WTC11 (cell line): ENCODE measurements around the gene COL4A2. TPM values are rescaled to one million over a fixed set of nuclear protein-coding genes. Genes with fewer than 3 reads are reported as not detected.
A peak's percentile ranks its signal among the peaks of the same experiment; 100 is the strongest.

Experiments used
- ATAC-seq: fragments of 200-7000 bp; cut with Tn5 transposase; 2 replicates; pipeline ENCODE4 v1.10.0; 2021; ENCODE audit warnings: mild to moderate bottlenecking, moderate library complexity
- CTCF ChIA-PET: fragments of 300-600 bp; sonication (Branson Sonifier 250); formaldehyde crosslinking; loops from one replicate; lab custom pipeline; 2021; ENCODE audit warnings: antibody characterized with exemption; lab: Charles Lee
- POLR2A ChIA-PET: fragments of 350-600 bp; sonication (Branson Sonifier 250); formaldehyde crosslinking; loops from one replicate; lab custom pipeline; 2021; ENCODE audit warnings: antibody characterized with exemption; lab: Charles Lee
- DNase-seq: peaks from one replicate; pipeline ENCODE4 v3.0.0; 2021; ENCODE audit warnings: low spot score
- H3K27ac Mint-ChIP-seq: 2 replicates; pipeline ENCODE4 v1.8.0; 2021; ENCODE audit warnings: mixed read lengths
- H3K27me3 Mint-ChIP-seq: 2 replicates; pipeline ENCODE4 v1.8.0; 2021; ENCODE audit warnings: low read depth, mild to moderate bottlenecking, moderate library complexity, mixed read lengths
- H3K36me3 Mint-ChIP-seq: 2 replicates; pipeline ENCODE4 v1.8.0; 2021; ENCODE audit warnings: mixed read lengths
- H3K4me1 Mint-ChIP-seq: 2 replicates; pipeline ENCODE4 v1.8.0; 2022; ENCODE audit warnings: mixed read lengths
- H3K4me3 Mint-ChIP-seq: 2 replicates; pipeline ENCODE4 v1.8.0; 2021; ENCODE audit warnings: mild to moderate bottlenecking, moderate library complexity, mixed read lengths
- H3K9me3 Mint-ChIP-seq: 2 replicates; pipeline ENCODE4 v1.8.0; 2021; ENCODE audit warnings: mixed read lengths
- HMGA2 ChIP-seq: fragments of 250-450 bp; sonication (Bioruptor Pico); IDR thresholded peaks from 2 replicates; pipeline ENCODE4 v1.4.0; 2021; ENCODE audit warnings: mild to moderate bottlenecking, moderate library complexity
- MYBL2 ChIP-seq: sonication (generic); formaldehyde crosslinking; IDR thresholded peaks from 2 replicates; pipeline ENCODE4 v1.8.1; 2023; ENCODE audit warnings: mild to moderate bottlenecking, moderate library complexity, missing genetic modification reagents
- NR3C1 ChIP-seq: sonication (generic); formaldehyde crosslinking; conservative IDR thresholded peaks from 2 replicates; pipeline ENCODE4 v1.8.1; 2023; ENCODE audit warnings: low read depth, mild to moderate bottlenecking, missing genetic modification reagents
- ZNF232 ChIP-seq: sonication (generic); formaldehyde crosslinking; IDR thresholded peaks from 2 replicates; pipeline ENCODE4 v1.8.0; 2022; ENCODE audit warnings: mild to moderate bottlenecking, missing genetic modification reagents
- total RNA-seq: library from RNA; stranded (reverse); gene quantifications from 3 replicates; pipeline ENCODE4 v1.2.3, GENCODE V29; 2021
- TF ChIP-seq, protein P1 (sequence below): sonication (generic); formaldehyde crosslinking; IDR thresholded peaks from 2 replicates; pipeline ENCODE4 v1.8.1; 2022; ENCODE audit warnings: low read depth, missing genetic modification reagents, borderline replicate concordance
- TF ChIP-seq, protein P2 (sequence below): sonication (generic); formaldehyde crosslinking; IDR thresholded peaks from 2 replicates; pipeline ENCODE4 v1.8.0; 2023; ENCODE audit warnings: missing genetic modification reagents, mild to moderate bottlenecking, borderline replicate concordance
- TF ChIP-seq, protein P3 (sequence below): sonication (generic); formaldehyde crosslinking; IDR thresholded peaks from 2 replicates; pipeline ENCODE4 v1.8.1; 2023; ENCODE audit warnings: mild to moderate bottlenecking, moderate library complexity, missing genetic modification reagents
- TF ChIP-seq, protein P4 (sequence below): sonication (generic); formaldehyde crosslinking; IDR thresholded peaks from 2 replicates; pipeline ENCODE4 v1.8.0; 2022; ENCODE audit warnings: mild to moderate bottlenecking, missing genetic modification reagents
- TF ChIP-seq, protein P5 (sequence below): fragments of 250-450 bp; sonication (Bioruptor Pico); IDR thresholded peaks from 2 replicates; pipeline ENCODE4 v2.1.2; 2022; ENCODE audit warnings: mild to moderate bottlenecking, moderate library complexity
- TF ChIP-seq, protein P6 (sequence below): sonication (generic); formaldehyde crosslinking; IDR thresholded peaks from 2 replicates; pipeline ENCODE4 v1.8.0; 2022; ENCODE audit warnings: mild to moderate bottlenecking, missing genetic modification reagents
- TF ChIP-seq, protein P7 (sequence below): sonication (generic); formaldehyde crosslinking; IDR thresholded peaks from 2 replicates; pipeline ENCODE4 v1.8.0; 2023; ENCODE audit warnings: missing genetic modification reagents
- TF ChIP-seq, protein P8 (sequence below): sonication (generic); formaldehyde crosslinking; IDR thresholded peaks from 2 replicates; pipeline ENCODE4 v1.8.0; 2022; ENCODE audit warnings: mild to moderate bottlenecking, missing genetic modification reagents
- TF ChIP-seq, protein P9 (sequence below): sonication (generic); formaldehyde crosslinking; conservative IDR thresholded peaks from 2 replicates; pipeline ENCODE4 v1.8.1; 2023; ENCODE audit warnings: mild to moderate bottlenecking, low read depth, missing genetic modification reagents, moderate library complexity

COL4A2 gene
- total RNA-seq, 1 experiment from 2014 or later: 109 TPM

DNA sequence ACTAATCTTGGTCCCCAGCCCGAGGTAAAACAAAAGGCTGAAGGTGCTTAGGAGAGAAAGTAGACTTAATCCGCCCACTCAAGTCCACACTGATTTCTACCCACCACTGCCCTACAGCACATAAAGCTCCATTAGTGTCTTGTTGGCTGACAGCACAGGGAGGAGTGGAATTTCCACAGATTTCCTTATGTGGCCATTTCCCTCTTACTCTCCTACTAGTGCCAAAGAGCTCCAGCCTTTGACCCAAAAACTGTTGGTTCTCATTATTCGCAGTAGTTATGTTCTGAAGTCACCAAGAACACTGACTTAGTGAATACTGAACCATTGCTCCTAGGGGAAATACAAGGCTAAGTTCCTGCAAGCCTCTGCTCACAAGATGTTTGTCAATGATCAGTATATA is 193.3 kb downstream of the COL4A2 start:
- TF ChIP-seq, protein P1, sequence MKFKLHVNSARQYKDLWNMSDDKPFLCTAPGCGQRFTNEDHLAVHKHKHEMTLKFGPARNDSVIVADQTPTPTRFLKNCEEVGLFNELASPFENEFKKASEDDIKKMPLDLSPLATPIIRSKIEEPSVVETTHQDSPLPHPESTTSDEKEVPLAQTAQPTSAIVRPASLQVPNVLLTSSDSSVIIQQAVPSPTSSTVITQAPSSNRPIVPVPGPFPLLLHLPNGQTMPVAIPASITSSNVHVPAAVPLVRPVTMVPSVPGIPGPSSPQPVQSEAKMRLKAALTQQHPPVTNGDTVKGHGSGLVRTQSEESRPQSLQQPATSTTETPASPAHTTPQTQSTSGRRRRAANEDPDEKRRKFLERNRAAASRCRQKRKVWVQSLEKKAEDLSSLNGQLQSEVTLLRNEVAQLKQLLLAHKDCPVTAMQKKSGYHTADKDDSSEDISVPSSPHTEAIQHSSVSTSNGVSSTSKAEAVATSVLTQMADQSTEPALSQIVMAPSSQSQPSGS (CRISPR knock-in tag): no peak
- TF ChIP-seq, protein P2, sequence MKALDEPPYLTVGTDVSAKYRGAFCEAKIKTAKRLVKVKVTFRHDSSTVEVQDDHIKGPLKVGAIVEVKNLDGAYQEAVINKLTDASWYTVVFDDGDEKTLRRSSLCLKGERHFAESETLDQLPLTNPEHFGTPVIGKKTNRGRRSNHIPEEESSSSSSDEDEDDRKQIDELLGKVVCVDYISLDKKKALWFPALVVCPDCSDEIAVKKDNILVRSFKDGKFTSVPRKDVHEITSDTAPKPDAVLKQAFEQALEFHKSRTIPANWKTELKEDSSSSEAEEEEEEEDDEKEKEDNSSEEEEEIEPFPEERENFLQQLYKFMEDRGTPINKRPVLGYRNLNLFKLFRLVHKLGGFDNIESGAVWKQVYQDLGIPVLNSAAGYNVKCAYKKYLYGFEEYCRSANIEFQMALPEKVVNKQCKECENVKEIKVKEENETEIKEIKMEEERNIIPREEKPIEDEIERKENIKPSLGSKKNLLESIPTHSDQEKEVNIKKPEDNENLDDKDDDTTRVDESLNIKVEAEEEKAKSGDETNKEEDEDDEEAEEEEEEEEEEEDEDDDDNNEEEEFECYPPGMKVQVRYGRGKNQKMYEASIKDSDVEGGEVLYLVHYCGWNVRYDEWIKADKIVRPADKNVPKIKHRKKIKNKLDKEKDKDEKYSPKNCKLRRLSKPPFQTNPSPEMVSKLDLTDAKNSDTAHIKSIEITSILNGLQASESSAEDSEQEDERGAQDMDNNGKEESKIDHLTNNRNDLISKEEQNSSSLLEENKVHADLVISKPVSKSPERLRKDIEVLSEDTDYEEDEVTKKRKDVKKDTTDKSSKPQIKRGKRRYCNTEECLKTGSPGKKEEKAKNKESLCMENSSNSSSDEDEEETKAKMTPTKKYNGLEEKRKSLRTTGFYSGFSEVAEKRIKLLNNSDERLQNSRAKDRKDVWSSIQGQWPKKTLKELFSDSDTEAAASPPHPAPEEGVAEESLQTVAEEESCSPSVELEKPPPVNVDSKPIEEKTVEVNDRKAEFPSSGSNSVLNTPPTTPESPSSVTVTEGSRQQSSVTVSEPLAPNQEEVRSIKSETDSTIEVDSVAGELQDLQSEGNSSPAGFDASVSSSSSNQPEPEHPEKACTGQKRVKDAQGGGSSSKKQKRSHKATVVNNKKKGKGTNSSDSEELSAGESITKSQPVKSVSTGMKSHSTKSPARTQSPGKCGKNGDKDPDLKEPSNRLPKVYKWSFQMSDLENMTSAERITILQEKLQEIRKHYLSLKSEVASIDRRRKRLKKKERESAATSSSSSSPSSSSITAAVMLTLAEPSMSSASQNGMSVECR: no peak
- TF ChIP-seq ZNF232 (CRISPR knock-in tag): no peak
- TF ChIP-seq, protein P3, sequence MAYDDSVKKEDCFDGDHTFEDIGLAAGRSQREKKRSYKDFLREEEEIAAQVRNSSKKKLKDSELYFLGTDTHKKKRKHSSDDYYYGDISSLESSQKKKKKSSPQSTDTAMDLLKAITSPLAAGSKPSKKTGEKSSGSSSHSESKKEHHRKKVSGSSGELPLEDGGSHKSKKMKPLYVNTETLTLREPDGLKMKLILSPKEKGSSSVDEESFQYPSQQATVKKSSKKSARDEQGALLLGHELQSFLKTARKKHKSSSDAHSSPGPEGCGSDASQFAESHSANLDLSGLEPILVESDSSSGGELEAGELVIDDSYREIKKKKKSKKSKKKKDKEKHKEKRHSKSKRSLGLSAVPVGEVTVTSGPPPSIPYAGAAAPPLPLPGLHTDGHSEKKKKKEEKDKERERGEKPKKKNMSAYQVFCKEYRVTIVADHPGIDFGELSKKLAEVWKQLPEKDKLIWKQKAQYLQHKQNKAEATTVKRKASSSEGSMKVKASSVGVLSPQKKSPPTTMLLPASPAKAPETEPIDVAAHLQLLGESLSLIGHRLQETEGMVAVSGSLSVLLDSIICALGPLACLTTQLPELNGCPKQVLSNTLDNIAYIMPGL (CRISPR knock-in tag): no peak
- TF ChIP-seq, protein P4, sequence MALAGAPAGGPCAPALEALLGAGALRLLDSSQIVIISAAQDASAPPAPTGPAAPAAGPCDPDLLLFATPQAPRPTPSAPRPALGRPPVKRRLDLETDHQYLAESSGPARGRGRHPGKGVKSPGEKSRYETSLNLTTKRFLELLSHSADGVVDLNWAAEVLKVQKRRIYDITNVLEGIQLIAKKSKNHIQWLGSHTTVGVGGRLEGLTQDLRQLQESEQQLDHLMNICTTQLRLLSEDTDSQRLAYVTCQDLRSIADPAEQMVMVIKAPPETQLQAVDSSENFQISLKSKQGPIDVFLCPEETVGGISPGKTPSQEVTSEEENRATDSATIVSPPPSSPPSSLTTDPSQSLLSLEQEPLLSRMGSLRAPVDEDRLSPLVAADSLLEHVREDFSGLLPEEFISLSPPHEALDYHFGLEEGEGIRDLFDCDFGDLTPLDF: no peak
- TF ChIP-seq, protein P5, sequence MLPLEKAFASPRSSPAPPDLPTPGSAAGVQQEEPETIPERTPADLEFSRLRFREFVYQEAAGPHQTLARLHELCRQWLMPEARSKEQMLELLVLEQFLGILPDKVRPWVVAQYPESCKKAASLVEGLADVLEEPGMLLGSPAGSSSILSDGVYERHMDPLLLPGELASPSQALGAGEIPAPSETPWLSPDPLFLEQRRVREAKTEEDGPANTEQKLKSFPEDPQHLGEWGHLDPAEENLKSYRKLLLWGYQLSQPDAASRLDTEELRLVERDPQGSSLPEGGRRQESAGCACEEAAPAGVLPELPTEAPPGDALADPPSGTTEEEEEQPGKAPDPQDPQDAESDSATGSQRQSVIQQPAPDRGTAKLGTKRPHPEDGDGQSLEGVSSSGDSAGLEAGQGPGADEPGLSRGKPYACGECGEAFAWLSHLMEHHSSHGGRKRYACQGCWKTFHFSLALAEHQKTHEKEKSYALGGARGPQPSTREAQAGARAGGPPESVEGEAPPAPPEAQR: no peak
- TF ChIP-seq NR3C1 (CRISPR knock-in tag): no peak
- TF ChIP-seq MYBL2 (CRISPR knock-in tag): no peak
- TF ChIP-seq, protein P6, sequence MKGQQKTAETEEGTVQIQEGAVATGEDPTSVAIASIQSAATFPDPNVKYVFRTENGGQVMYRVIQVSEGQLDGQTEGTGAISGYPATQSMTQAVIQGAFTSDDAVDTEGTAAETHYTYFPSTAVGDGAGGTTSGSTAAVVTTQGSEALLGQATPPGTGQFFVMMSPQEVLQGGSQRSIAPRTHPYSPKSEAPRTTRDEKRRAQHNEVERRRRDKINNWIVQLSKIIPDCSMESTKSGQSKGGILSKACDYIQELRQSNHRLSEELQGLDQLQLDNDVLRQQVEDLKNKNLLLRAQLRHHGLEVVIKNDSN: no peak
- TF ChIP-seq, protein P7, sequence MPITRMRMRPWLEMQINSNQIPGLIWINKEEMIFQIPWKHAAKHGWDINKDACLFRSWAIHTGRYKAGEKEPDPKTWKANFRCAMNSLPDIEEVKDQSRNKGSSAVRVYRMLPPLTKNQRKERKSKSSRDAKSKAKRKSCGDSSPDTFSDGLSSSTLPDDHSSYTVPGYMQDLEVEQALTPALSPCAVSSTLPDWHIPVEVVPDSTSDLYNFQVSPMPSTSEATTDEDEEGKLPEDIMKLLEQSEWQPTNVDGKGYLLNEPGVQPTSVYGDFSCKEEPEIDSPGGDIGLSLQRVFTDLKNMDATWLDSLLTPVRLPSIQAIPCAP (CRISPR knock-in tag): no peak
- TF ChIP-seq, protein P8, sequence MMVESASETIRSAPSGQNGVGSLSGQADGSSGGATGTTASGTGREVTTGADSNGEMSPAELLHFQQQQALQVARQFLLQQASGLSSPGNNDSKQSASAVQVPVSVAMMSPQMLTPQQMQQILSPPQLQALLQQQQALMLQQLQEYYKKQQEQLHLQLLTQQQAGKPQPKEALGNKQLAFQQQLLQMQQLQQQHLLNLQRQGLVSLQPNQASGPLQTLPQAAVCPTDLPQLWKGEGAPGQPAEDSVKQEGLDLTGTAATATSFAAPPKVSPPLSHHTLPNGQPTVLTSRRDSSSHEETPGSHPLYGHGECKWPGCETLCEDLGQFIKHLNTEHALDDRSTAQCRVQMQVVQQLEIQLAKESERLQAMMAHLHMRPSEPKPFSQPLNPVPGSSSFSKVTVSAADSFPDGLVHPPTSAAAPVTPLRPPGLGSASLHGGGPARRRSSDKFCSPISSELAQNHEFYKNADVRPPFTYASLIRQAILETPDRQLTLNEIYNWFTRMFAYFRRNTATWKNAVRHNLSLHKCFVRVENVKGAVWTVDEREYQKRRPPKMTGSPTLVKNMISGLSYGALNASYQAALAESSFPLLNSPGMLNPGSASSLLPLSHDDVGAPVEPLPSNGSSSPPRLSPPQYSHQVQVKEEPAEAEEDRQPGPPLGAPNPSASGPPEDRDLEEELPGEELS (CRISPR knock-in tag): no peak
- TF ChIP-seq, protein P9, sequence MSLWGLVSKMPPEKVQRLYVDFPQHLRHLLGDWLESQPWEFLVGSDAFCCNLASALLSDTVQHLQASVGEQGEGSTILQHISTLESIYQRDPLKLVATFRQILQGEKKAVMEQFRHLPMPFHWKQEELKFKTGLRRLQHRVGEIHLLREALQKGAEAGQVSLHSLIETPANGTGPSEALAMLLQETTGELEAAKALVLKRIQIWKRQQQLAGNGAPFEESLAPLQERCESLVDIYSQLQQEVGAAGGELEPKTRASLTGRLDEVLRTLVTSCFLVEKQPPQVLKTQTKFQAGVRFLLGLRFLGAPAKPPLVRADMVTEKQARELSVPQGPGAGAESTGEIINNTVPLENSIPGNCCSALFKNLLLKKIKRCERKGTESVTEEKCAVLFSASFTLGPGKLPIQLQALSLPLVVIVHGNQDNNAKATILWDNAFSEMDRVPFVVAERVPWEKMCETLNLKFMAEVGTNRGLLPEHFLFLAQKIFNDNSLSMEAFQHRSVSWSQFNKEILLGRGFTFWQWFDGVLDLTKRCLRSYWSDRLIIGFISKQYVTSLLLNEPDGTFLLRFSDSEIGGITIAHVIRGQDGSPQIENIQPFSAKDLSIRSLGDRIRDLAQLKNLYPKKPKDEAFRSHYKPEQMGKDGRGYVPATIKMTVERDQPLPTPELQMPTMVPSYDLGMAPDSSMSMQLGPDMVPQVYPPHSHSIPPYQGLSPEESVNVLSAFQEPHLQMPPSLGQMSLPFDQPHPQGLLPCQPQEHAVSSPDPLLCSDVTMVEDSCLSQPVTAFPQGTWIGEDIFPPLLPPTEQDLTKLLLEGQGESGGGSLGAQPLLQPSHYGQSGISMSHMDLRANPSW: no peak
- TF ChIP-seq HMGA2: no peak
- TF ChIP-seq, all 79 proteins: peak for 0
- CTCF ChIA-PET: interaction anchor here (1.1 kb wide), 1 partner anchor 44 kb away, joined by 6 read pairs; no protein-coding TSS in a partner anchor
- Mint-ChIP-seq H3K9me3 (peaks cover 5% of the 10 kb centered on the region), H3K27me3 (no peaks in the 10 kb centered on the region; the same call in 1 of the 2 replicates), H3K4me1 (no peaks in the 10 kb centered on the region), H3K4me3 (no peak overlapping the region), H3K36me3 (peaks cover 77% of the 10 kb centered on the region), H3K27ac (peak overlapping the region; percentile 50)
- DNase-seq (no peak), ATAC-seq (no peak)
- POLR2A ChIA-PET: no interaction called here
